HEK293 (cell line): ENCODE results near the gene PTH1R.

Experiments
- CTCF ChIA-PET: fragments of 350-600 bp; formaldehyde crosslinking; extraction: SDS; loops from one replicate; lab custom pipeline; 2021; ENCODE audit warnings: antibody characterized with exemption; lab: Yijun Ruan, JAX
- POLR2A ChIA-PET: fragments of 300-600 bp; formaldehyde crosslinking; extraction: SDS; loops from one replicate; lab custom pipeline; 2020; ENCODE audit warnings: antibody characterized with exemption, inconsistent platforms; lab: Yijun Ruan, JAX
- H3K27ac ChIP-seq: fragments of 200-500 bp; sonication (Bioruptor generic); 2 replicates; pipeline ENCODE4 v1.5.1; 2014; ENCODE audit warnings: low read depth, low read length, control low read depth, inconsistent platforms; ENCODE audit errors: extremely low read depth
- H3K36me3 ChIP-seq, 2 experiments: fragments of 200-500 bp in 1 of 2; sonication (Bioruptor generic) in 1 of 2; 1 replicate in 1 of 2; 2 replicates in 1 of 2; pipeline ENCODE4 v1.5.1; 2014 to 2017; ENCODE audit warnings: inconsistent platforms in 2 of 2, low read length in 2 of 2; ENCODE audit not compliant: control insufficient read depth in 2 of 2, insufficient read depth in 1 of 2
- H3K4me1 ChIP-seq: fragments of 200-500 bp; sonication (Bioruptor generic); 2 replicates; pipeline ENCODE4 v1.5.1; 2014; ENCODE audit warnings: mild to moderate bottlenecking, low read length, inconsistent platforms; ENCODE audit not compliant: control insufficient read depth, insufficient read depth
- H3K4me3 ChIP-seq: 2 replicates; pipeline ENCODE4 v1.5.1; 2011; ENCODE audit warnings: low read depth, mild to moderate bottlenecking, control low read depth, low read length, moderate library complexity
- H3K9me3 ChIP-seq: fragments of 200-500 bp; sonication (Bioruptor generic); 2 replicates; pipeline ENCODE4 v1.5.1; 2014; ENCODE audit warnings: low read depth, low read length, inconsistent platforms; ENCODE audit not compliant: control insufficient read depth, insufficient read depth
- MYNN ChIP-seq: fragments of 450-650 bp; formaldehyde crosslinking; IDR thresholded peaks from 2 replicates; pipeline ENCODE4 v1.5.1; 2016; ENCODE audit warnings: missing biosample characterization, missing genetic modification characterization, borderline replicate concordance
- OSR2 ChIP-seq: fragments of 450-650 bp; formaldehyde crosslinking; IDR thresholded peaks from 2 replicates; pipeline ENCODE4 v1.5.1; 2016; ENCODE audit warnings: missing biosample characterization, missing genetic modification characterization
- PRDM4 ChIP-seq: fragments of 450-650 bp; formaldehyde crosslinking; IDR thresholded peaks from 2 replicates; pipeline ENCODE4 v1.5.1; 2017; ENCODE audit warnings: missing biosample characterization, missing genetic modification characterization
- SETDB1 ChIP-seq: IDR thresholded peaks from one replicate; pipeline ENCODE4 v1.6.1; 2017; ENCODE audit warnings: mild to moderate bottlenecking, low read length, moderate library complexity, mixed read lengths; ENCODE audit not compliant: insufficient read length
- ZBTB11 ChIP-seq: fragments of 450-650 bp; formaldehyde crosslinking; conservative IDR thresholded peaks from 2 replicates; pipeline ENCODE4 v1.5.1; 2016; ENCODE audit warnings: low read depth, missing biosample characterization, missing genetic modification characterization
- ZFHX2 ChIP-seq: fragments of 450-650 bp; formaldehyde crosslinking; conservative IDR thresholded peaks from 2 replicates; pipeline ENCODE4 v1.5.1; 2016; ENCODE audit warnings: missing biosample characterization, missing genetic modification characterization
- ZNF18 ChIP-seq: fragments of 450-650 bp; formaldehyde crosslinking; IDR thresholded peaks from 2 replicates; pipeline ENCODE4 v1.5.1; 2016; ENCODE audit warnings: missing biosample characterization, missing genetic modification characterization
- ZNF19 ChIP-seq: fragments of 450-650 bp; formaldehyde crosslinking; IDR thresholded peaks from 2 replicates; pipeline ENCODE4; 2016; ENCODE audit warnings: missing biosample characterization, missing genetic modification characterization, low read depth
- ZNF239 ChIP-seq: fragments of 450-650 bp; formaldehyde crosslinking; IDR thresholded peaks from 2 replicates; pipeline ENCODE4 v1.5.1; 2016; ENCODE audit warnings: missing biosample characterization, missing genetic modification characterization
- ZNF24 ChIP-seq: fragments of 450-650 bp; formaldehyde crosslinking; IDR thresholded peaks from 2 replicates; pipeline ENCODE4 v1.5.1; 2016; ENCODE audit warnings: missing biosample characterization, missing genetic modification characterization
- ZNF280D ChIP-seq: fragments of 450-650 bp; formaldehyde crosslinking; IDR thresholded peaks from 2 replicates; pipeline ENCODE4 v1.5.1; 2016; ENCODE audit warnings: missing biosample characterization, missing genetic modification characterization
- ZNF350 ChIP-seq: fragments of 450-650 bp; formaldehyde crosslinking; IDR thresholded peaks from 2 replicates; pipeline ENCODE4 v1.5.0; 2017; ENCODE audit warnings: missing biosample characterization, mild to moderate bottlenecking, missing genetic modification characterization
- ZNF394 ChIP-seq: fragments of 450-650 bp; formaldehyde crosslinking; IDR thresholded peaks from 2 replicates; pipeline ENCODE4 v1.5.1; 2016; ENCODE audit warnings: missing biosample characterization, missing genetic modification characterization, mild to moderate bottlenecking, moderate library complexity, borderline replicate concordance
- ZNF404 ChIP-seq: fragments of 450-650 bp; formaldehyde crosslinking; IDR thresholded peaks from 2 replicates; pipeline ENCODE4 v1.5.1; 2017; ENCODE audit warnings: missing biosample characterization, missing genetic modification characterization
- ZNF423 ChIP-seq: fragments of 450-650 bp; formaldehyde crosslinking; IDR thresholded peaks from 2 replicates; pipeline ENCODE4 v1.5.1; 2016; ENCODE audit warnings: missing biosample characterization, missing genetic modification characterization
- ZNF426 ChIP-seq: fragments of 450-650 bp; formaldehyde crosslinking; IDR thresholded peaks from 2 replicates; pipeline ENCODE4 v1.5.1; 2017; ENCODE audit warnings: missing biosample characterization, missing genetic modification characterization, mild to moderate bottlenecking, inconsistent platforms, moderate library complexity
- ZNF433 ChIP-seq: fragments of 450-650 bp; formaldehyde crosslinking; IDR thresholded peaks from 2 replicates; pipeline ENCODE4 v1.5.1; 2016; ENCODE audit warnings: missing biosample characterization, missing genetic modification characterization, low read depth
- ZNF48 ChIP-seq: fragments of 450-650 bp; formaldehyde crosslinking; IDR thresholded peaks from 2 replicates; pipeline ENCODE4 v1.5.1; 2016; ENCODE audit warnings: missing biosample characterization, missing genetic modification characterization
- ZNF510 ChIP-seq: fragments of 450-650 bp; formaldehyde crosslinking; IDR thresholded peaks from 2 replicates; pipeline ENCODE4 v1.5.1; 2018; ENCODE audit warnings: mild to moderate bottlenecking, missing genetic modification characterization, missing biosample characterization; ENCODE audit not compliant: insufficient replicate concordance
- ZNF521 ChIP-seq: fragments of 450-650 bp; formaldehyde crosslinking; IDR thresholded peaks from 2 replicates; pipeline ENCODE4 v1.5.1; 2017; ENCODE audit warnings: missing biosample characterization, mild to moderate bottlenecking, missing genetic modification characterization
- ZNF610 ChIP-seq: fragments of 450-650 bp; formaldehyde crosslinking; IDR thresholded peaks from 2 replicates; pipeline ENCODE4 v1.5.1; 2016; ENCODE audit warnings: missing biosample characterization, missing genetic modification characterization, borderline replicate concordance
- ZNF626 ChIP-seq: fragments of 450-650 bp; sonication (Bioruptor Pico); formaldehyde crosslinking; IDR thresholded peaks from 2 replicates; pipeline ENCODE4 v1.5.1; 2018; ENCODE audit warnings: missing biosample characterization, missing genetic modification characterization, inconsistent platforms
- ZNF747 ChIP-seq: fragments of 450-650 bp; formaldehyde crosslinking; IDR thresholded peaks from 2 replicates; pipeline ENCODE4 v1.5.1; 2016; ENCODE audit warnings: missing biosample characterization, missing genetic modification characterization
- ZNF785 ChIP-seq: fragments of 450-650 bp; formaldehyde crosslinking; IDR thresholded peaks from 2 replicates; pipeline ENCODE4 v1.5.1; 2016; ENCODE audit warnings: missing biosample characterization, missing genetic modification characterization
- ZNF791 ChIP-seq: fragments of 450-650 bp; formaldehyde crosslinking; IDR thresholded peaks from 2 replicates; pipeline ENCODE4 v1.5.1; 2016; ENCODE audit warnings: missing biosample characterization, missing genetic modification characterization
- ZNF830 ChIP-seq: fragments of 450-650 bp; IDR thresholded peaks from 2 replicates; pipeline ENCODE4 v1.5.0; 2018; ENCODE audit warnings: missing biosample characterization, missing genetic modification characterization, low read depth, mild to moderate bottlenecking, moderate library complexity
- ZNF837 ChIP-seq: fragments of 450-650 bp; formaldehyde crosslinking; IDR thresholded peaks from 2 replicates; pipeline ENCODE4 v1.5.1; 2016; ENCODE audit warnings: missing biosample characterization, missing genetic modification characterization

Gene PTH1R

GRCh38 chr3:46840491-46840890, 37.0 kb upstream of the PTH1R start:
- H3K4me1 ChIP-seq = no peaks in the 10 kb centered on the region
- POLR2A ChIA-PET = no interaction called here
- H3K4me3 ChIP-seq = no peak overlapping the region
- no peaks in the 10 kb centered on the region for H3K9me3 ChIP-seq
- CTCF ChIA-PET = no interaction called here
- TF ChIP-seq ZNF239 (tag by site-specific recombination) = no peak
- TF ChIP-seq ZNF423 (tag by site-specific recombination) = no peak
- TF ChIP-seq ZNF830 = no peak
- no peak for TF ChIP-seq ZNF785 (tag by site-specific recombination)
- TF ChIP-seq ZNF350 (tag by site-specific recombination) = no peak
- no peak for TF ChIP-seq ZNF18 (tag by site-specific recombination)
- TF ChIP-seq ZNF24 (tag by site-specific recombination) = no peak
- no peak for TF ChIP-seq ZNF747
- no peak for TF ChIP-seq ZNF48 (tag by site-specific recombination)
- 0 out of 2 replicates have a peak, but pooled peaks have one; percentile 59 for TF ChIP-seq ZNF280D (tag by site-specific recombination)
- no peak for TF ChIP-seq PRDM4 (tag by site-specific recombination)
- no peak for TF ChIP-seq ZNF510 (tag by site-specific recombination)
- TF ChIP-seq SETDB1 = peak; percentile 93
- TF ChIP-seq ZNF837 = no peak
- no peak for TF ChIP-seq MYNN (tag by site-specific recombination)
- TF ChIP-seq ZNF791 (tag by site-specific recombination) = peak; percentile 98
- no peak for TF ChIP-seq OSR2 (tag by site-specific recombination)
- 0 out of 2 replicates have a peak, but pooled peaks have one; percentile 42 for TF ChIP-seq ZNF626 (tag by site-specific recombination)
- TF ChIP-seq, all 188 proteins: peak for 4
- H3K36me3 ChIP-seq = no peaks in the 10 kb centered on the region
- H3K27ac ChIP-seq = no peak overlapping the region

- no peaks in the 10 kb centered on the region for H3K4me1 ChIP-seq
- CTCF ChIA-PET = no interaction called here
- POLR2A ChIA-PET = no interaction called here
- no peak overlapping the region for H3K4me3 ChIP-seq
- H3K27ac ChIP-seq = no peak overlapping the region
- H3K9me3 ChIP-seq = no peaks in the 10 kb centered on the region
- H3K36me3 ChIP-seq = no peaks in the 10 kb centered on the region
- TF ChIP-seq ZNF426 (peak; percentile 76), ZNF19 (no peak), ZNF521 (tag by site-specific recombination) (no peak), ZFHX2 (tag by site-specific recombination) (no peak), ZNF404 (tag by site-specific recombination) (no peak), ZNF433 (tag by site-specific recombination) (0 out of 2 replicates have a peak, but pooled peaks have one; percentile 10), ZNF610 (tag by site-specific recombination) (no peak), ZNF510 (tag by site-specific recombination) (no peak), ZBTB11 (tag by site-specific recombination) (peak; percentile 59), ZNF394 (tag by site-specific recombination) (peak; percentile 91)
Observed at GRCh38 chr3:46843508-46843907, 34.0 kb upstream of the PTH1R start.
